HG03575 (cell line): ENCODE data around the gene EZH1.

Experiments used
- ATAC-seq: cut with Tn5 transposase; IDR thresholded peaks from one replicate; pipeline ENCODE4 v1.9.1; 2021; ENCODE audit not compliant: unreplicated experiment, insufficient number of reproducible peaks, low FRiP score; ENCODE audit errors: extremely low read depth

Gene EZH1

GRCh38 chr17:42744806-42745617 is at the start of gene EZH1:
Gene EZH1 (minus strand): TSS chr17:42745040. CDS start chr17:42728941, 16,099 bp downstream.
- no peak for ATAC-seq

- ATAC-seq, result no peak
Observed at GRCh38 chr17:42792545-42792944, 47.7 kb upstream of the EZH1 start.

GRCh38 chr17:42791948-42792347 is 47.1 kb upstream of the EZH1 start:
- ATAC-seq, result no peak

- no peak for ATAC-seq
Observed at GRCh38 chr17:42787266-42787665, 42.4 kb upstream of the EZH1 start.

- no peak for ATAC-seq
Observed at GRCh38 chr17:42784811-42785592, 40.2 kb upstream of the EZH1 start.

GRCh38 chr17:42784409-42784808 is 39.6 kb upstream of the EZH1 start:
- ATAC-seq, result no peak

- ATAC-seq, result no peak
Observed at GRCh38 chr17:42783791-42784138, 38.9 kb upstream of the EZH1 start.

- ATAC-seq, result no peak
Observed at GRCh38 chr17:42783062-42783790, 38.4 kb upstream of the EZH1 start.

- no peak for ATAC-seq
Observed at GRCh38 chr17:42782166-42783061, 37.6 kb upstream of the EZH1 start.

- ATAC-seq, result no peak
Observed at GRCh38 chr17:42781639-42782165, 36.9 kb upstream of the EZH1 start.

GRCh38 chr17:42780851-42781638 is 36.2 kb upstream of the EZH1 start:
- no peak for ATAC-seq

- no peak for ATAC-seq
Observed at GRCh38 chr17:42779936-42780850, 35.4 kb upstream of the EZH1 start, which contains the start of gene WNK4. Gene WNK4 (plus strand): TSS chr17:42780610. CDS start chr17:42780699, 89 bp downstream.

GRCh38 chr17:42779304-42779935 is 34.6 kb upstream of the EZH1 start:
- ATAC-seq, result no peak

- no peak for ATAC-seq
Observed at GRCh38 chr17:42778570-42778969, 33.7 kb upstream of the EZH1 start.

GRCh38 chr17:42775534-42776098 is 30.8 kb upstream of the EZH1 start:
- no peak for ATAC-seq
